Epidermal melanocyte (primary cell): ENCODE measurements around the gene EID3.

Source experiments
- DNase-seq: peaks from one replicate; pipeline ENCODE4 v3.0.0; 2011; ENCODE audit warnings: low spot score; ENCODE audit not compliant: insufficient read length

Gene EID3

DNA sequence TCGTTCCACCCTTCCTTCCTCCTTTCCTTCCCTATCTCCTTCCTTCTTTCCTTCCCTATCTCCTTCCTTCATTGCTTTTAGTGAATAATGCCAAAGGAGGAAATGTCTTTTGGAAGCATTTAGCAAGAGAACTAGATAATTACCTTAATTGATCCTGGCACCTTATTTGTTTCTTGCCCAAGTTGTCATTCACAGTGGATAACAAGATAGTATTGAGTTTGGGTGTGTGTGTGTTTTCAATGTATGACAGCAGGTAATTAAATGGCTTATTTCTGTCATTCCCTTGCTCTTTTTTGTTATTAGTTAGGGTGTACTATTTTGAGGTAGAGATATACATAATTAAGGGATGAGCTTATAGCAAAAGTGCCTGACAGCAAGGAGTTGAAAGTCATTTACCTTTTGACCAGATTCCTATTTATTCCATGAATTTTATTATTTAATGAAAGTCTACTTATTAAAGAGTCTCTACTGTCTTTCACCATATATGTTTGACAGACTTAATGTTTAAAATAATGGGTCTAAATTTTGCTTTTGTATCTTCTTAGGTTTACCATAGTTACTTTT, 30.2 kb downstream of the EID3 start:
- DNase-seq = no peak

DNA sequence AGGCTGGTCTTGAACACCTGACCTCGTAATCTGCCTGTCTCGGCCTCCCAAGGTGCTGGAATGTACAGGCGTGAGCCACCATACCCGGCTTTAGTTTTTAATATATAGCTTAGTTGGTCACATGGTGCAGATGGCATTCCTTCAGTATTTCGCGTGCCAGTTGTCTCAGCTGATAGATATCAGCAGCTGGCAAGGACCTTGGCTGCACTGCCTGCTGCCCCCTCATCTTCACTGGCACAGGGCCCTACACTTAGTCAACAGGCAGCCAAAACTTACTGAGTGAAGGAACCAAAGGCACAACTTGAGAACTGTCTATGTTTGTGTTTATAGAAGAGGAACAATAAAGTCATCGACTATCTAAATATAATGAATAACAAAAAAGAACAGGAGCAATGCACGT, 31.0 kb downstream of the EID3 start:
- DNase-seq = no peak

DNA sequence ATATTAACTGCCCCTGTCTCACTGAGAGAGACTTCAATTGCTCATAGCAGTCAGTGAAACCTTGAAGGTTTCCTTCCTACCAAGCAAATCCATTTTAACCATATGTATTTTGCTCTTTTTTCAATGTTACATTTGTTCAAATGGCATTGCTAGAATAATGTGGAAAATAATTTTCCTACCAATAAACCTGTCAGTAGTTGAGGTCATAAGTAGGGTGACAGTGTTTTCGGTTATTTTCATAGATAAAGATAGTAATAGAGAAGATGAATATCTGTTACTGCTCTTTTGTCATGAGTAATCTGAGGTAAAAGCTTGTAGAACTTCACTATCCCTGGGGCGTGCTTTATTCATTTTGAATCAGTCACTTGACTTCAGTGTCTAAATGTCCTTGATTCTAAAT, 32.6 kb downstream of the EID3 start:
- no peak for DNase-seq

DNA sequence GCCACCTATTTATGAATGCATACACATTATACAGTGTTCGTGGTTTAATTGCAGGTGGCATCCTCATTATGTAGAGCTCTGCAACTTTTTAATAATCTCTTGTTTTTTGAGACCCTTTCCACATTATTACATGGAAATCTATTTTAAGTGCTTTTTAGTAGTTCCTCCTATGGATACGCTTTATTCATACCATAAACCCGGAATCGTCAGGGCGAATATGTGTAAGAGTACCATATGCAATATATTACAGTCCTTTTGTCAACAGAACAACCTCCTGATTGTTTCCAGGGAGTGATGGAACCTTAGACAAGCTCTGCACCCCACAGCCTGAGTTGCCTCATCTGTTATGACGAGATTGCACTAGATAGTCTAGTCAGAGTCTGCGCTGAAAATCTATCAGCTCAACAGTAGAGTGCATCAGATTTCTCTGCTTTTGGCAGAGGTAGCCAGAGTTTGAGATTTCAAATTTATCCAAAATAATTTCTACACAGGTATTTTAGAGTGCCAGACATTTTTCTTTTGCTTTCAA, 33.6 kb downstream of the EID3 start:
- DNase-seq = no peak

DNA sequence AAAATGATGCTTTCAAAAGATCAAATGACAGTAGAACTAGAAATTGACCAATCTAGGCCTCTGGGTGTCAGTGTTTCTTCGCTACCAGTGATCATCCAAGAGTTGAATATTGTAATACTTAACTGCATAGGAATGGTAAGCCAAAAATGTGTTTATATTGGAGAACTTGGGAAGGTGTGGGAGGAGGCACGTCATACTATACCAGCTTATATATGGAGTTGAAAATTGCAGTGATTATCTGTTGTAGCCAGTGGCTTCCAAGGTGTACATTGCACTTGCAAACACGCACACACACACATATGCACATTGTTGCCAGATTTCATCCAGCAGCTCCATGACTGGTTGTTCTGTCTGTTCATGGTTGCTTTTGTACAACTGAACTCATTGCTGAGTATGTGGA, 36.1 kb downstream of the EID3 start:
- DNase-seq = no peak

DNA sequence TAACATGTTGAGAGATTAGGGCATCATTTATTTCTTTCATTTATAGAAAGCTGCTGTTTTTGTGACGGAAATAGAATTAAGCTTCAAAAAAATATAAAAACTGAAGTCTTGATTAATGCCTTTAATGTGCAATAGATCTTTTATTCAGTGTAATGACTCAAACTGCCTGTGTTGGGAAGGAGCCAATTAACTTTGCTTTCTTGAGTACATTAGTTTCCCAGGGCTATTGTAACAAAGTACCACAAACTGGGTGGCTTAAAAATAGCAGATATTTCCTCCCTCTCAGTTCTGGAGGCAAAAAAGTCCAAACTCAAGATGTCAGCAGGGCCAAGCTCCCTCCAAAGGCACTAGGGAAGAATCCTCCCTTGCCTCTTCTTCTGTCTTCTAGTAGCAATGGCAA, 36.6 kb downstream of the EID3 start:
- no peak for DNase-seq

DNA sequence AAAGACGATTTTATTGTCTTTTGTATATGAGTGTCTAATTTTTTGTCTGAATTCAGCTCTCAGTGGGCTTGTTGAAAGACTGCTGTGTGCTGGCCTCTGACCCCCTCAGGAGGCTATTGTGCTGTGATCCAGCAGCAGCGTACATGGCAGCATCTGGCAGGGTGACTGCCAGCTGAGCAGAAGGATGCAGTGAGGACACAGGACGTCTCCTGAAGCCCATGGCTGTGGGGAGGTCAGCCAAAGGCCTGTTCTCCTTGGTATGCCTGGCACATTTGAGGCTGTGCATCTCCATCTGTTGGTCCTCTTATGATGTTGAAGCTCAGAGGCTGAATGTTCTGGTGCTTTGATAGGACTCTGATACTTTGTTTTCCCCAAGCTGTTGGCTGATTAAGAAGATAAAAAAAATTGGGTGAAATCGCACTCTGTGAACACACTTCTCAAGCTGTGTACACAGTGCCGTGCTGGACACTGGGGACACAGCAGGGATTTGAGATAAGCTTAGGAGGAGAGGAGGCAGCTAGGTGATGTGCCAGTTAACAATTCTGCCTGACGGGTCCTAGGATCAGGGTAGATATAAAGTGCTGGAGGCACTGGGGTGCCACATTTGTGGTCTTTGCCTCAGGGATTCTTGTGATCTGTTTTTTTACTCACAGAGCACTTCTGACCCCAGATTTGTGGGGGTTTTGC, 37.5 kb downstream of the EID3 start:
- DNase-seq = no peak

DNA sequence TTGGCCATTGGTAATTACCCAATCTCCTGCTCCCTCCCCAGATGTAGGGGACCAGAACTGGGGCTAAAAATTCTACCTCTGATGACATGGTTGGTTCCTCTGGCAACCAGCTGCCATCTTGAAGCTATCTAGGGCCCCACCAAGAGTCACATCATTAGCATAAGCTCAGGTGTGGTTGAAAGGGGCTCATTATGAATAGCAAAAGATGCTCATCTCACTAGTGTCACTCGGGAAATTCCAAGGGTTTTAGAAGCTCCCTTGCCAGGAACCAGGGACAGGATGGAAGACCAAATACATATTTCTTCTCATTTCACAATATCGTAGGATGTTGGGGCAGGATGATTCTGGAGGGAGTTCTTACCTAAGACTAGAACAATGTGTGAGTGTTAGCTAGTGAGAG, 38.6 kb downstream of the EID3 start:
- DNase-seq = no peak

DNA sequence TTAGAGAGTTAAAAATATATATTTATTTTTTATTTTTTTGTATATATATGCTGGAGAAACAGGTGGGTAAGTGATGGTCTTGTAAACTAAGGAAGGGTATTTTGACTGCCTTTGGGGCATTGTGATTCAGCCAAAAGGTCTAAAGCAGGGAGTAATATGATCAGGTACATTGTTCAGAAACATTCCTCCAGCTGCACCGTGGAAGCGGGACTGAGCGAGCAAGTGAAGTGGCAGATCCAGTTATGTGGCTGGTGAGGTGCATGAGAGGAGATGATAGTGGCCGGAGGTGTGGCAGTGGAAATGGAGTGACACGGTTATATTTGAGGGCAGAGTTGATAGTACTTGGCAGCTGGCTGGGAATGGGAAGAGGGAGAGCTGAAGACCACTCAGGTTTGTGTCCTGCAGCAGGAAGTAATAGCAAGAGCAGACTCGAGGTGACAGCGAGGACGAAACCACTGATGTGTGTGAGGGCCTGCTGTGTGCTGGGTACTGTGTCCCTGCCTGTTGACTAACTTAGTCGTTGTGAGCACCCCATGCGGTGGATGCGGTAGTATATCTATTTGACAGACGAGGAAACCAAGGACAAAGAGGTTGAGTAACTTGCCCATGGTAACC, 39.2 kb downstream of the EID3 start:
- no peak for DNase-seq

DNA sequence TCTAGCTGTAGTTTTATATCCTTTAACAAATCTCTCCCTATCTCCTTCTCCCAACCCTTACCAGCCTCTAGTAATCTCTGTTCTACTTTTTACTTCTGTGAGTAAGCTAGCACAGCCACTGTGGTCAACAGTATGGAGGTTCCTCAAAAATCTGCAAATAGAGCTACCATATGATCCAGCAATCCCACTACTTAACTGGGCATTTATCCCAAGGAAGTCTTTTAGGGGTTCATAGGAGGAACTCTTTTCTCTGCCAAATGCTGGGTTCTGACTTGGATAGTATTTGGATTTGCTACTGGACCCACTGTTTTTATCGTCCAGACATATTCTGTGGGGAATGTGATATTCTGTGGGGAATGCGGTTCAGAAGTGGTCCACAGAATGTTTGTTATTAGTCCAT, 41.1 kb downstream of the EID3 start:
- DNase-seq = no peak

DNA sequence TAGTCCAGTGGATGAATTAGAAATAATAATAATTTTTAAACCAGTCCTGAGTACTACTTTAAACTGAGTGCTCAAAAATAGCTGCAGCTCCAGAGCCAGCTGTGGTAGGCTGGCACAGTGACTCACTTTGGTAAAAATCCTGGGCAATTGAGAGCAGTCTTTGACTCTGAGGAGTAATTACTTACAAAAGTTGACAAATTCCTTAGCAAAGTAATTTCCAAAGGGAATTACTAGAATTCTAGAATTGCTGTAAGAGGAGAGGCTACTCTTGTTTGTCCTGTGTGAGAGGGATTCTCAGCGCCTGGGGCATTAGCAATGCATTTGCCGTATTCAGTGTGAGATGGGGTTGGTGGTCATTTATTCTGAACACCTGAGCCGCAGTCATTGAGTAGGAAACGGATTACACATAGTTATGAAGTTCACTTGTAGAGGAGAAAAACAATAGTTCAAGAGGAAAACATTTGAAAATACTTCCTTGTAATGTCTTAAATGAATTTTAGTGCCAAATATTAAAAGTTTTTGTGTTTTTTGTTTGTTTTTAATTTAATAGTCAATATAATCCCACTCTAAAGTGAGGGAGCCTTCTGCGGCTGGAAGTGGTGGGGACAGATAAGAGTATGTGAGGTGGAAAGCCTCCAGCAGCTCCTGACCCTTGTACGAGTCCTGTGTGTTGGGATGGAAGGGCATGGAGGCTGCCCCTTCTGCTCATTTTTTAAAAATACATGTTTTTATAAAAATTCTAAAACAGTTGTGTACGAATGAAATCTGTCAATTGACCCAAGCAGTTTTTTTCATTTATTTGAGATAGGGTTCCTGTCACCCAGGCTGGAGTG, 41.9 kb downstream of the EID3 start:
- no peak for DNase-seq

DNA sequence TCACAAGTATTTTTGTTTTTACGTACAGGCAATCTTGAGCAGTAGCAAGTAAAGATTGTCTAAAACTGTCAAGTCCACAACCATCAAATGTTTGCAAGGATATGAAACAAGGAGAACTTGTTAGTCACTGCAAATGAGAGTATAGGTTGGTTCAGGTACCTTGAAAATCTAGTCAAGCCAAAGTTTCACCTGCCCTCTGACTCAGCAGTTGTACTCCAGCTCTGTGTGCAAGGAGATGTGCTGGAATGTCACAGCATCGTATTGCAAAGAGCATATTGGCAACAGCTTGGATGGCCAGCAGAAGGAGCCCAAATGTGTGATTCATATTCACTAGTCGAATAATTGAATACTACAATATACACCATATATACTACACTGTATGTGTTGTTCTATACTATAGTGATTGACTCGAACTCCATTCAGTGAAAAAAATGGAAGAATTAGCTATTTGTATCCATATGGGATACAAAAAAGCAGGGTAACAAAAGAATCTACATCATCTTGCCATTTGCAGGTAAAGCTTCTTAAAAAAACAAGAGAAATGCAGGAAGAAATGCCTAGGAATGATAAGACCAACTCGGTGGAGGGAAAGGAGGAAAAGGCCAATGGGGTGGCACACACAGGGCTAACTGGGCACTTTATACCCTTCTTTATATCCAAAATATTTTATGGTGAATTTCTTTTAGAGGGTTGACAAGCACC, 44.0 kb downstream of the EID3 start:
- DNase-seq = no peak

DNA sequence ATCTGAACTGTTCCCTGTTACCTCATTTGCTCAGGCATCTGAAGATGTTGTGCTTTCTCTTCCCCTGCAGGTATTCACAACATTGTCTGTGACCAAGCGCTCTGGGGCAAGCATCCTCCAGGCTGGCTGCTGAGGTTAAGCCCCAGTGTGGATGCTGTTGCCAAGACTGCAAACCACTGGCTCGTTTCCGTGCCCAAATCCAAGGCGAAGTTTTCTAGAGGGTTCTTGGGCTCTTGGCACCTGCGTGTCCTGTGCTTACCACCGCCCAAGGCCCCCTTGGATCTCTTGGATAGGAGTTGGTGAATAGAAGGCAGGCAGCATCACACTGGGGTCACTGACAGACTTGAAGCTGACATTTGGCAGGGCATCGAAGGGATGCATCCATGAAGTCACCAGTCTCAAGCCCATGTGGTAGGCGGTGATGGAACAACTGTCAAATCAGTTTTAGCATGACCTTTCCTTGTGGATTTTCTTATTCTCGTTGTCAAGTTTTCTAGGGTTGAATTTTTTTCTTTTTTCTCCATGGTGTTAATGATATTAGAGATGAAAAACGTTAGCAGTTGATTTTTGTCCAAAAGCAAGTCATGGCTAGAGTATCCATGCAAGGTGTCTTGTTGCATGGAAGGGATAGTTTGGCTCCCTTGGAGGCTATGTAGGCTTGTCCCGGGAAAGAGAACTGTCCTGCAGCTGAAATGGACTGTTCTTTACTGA, 44.9 kb downstream of the EID3 start:
- no peak for DNase-seq

DNA sequence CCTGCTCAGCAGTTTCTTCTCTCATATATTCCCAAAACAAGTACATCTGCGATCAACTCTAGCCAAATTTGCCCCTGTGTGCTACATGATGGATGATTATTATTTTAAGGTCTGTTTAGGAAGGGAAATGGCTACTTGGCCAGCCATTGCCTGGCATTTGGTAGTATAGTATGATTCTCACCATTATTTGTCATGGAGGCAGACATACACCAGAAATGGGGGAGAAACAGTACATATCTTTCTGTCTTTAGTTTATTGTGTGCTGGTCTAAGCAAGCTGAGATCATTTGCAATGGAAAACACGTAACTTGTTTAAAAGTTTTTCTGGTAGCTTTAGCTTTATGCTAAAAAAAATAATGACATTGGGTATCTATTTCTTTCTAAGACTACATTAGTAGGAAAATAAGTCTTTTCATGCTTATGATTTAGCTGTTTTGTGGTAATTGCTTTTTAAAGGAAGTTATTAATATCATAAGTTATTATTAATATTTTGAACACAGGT, 45.5 kb downstream of the EID3 start:
- DNase-seq = no peak

DNA sequence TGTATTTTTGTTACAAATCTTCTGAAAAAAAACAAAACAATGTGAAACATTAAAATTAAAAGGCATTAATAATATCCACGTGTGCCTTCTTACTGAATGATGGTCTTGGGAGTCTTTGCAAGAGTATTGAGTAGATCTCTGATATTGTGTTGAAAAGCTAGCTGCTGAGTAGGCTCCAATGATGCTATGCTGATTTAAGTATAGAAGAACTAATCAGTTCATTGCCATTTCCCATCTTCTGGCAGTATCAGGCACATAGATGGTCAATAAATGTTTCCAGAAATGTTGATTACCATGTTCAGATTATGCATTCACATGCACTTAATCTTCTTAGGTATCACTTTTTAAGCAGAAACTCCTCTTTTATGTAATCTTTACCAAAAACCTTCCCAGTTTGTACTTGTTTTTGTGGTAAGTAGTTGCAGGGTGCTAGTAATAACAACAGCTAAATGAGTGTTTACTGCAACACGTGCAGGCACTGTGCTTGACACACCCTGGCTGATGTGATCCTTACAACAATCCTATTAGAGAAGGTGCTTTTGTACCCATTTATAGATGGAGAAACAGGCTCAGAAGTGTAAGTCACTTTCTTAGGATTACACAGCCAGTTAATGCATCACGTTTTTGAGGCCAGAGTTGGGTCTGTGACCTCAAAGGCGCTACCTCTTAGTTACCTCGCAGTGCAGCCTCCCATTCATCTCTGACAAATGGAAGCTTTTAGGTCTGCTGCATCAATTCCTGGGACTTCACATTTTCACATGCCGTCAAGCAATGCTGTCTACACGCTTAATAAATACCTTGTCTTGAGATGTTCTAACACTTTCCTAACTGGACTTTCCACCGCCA, 46.9 kb downstream of the EID3 start:
- DNase-seq = no peak

DNA sequence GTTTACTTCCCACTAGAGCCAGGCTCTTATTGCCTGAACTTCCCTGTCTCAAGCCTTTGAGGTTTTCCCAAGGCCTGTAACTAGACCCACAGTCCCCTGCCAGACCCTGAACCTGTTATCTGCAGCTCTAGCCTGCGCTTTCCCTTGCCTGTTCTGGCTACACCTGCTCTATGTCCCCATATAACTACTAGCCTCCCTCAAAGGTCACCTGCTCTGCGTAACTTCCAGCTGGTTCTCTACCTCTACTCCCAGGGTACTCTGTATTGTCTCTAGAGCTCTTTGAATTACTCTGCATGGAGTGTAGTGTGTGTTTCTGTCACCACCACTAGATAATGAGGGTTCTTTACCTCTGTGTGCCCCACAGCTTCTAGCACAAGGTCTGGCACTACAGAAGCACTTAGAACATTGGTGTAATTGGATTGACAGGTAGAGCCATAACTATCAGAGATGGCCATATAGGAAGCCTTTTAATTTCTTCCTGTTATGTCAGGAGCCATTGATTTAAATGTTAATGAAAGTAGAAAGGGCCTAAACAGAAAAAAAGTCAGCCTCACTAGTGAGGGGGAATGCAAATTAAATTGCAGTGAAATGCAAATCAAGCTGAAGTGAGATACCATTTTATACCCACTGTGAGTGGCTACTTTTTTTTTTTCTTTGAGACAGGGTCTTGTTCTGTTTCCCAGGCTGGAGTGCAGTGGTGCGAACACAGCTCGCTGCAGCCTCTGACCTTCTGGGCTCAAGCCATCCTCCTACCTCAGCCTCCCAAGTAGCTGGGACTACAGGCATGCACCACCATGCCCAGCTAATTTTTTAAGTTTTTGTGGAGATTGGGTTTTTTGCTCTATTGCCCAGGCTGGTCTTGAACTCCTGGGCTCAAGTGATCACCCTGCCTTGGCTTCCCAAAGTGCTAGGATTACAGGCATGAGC, 47.8 kb downstream of the EID3 start:
- no peak for DNase-seq

DNA sequence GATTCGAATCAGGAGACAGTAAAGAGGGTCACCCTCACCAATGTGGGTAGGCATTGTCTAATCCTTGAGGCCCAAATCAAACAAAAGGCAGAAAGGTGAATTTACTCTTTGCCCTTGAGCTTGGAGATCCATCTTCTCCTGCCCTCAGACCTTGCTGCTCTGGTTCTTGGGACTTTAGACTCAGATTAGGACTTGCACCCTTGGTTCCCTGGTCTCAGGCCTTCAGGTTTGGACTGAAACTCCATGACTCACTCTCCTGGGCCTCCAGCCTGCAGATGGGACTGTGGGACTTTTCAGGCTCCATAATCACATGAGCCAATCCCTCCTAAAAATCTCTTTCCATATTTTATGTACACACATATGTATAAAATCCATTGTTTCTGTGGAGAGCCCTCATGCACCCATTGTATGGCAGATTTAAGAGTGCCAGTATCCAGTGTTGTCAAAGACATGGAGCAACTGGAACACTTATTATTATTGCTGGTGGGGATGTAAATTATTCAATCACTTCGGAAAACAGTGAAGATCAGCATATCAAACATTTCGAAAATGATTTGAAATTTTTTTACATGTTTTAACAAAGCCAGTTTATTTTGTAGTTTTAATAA, 48.7 kb downstream of the EID3 start:
- no peak for DNase-seq
